HepG2 (cell line): ENCODE measurements around the gene GRM1. TPM values are rescaled to one million over a fixed set of nuclear protein-coding genes. Genes with fewer than 3 reads are reported as not detected.

Experiments used
- ATAC-seq: fragments of 200-7000 bp; cut with Tn5 transposase; 3 replicates; pipeline ENCODE4 v1.9.1; 2020; ENCODE audit warnings: mild to moderate bottlenecking, moderate library complexity
- BruUV-seq: library from RNA; stranded (reverse); fragments of 400-500 nt; replicated peaks from 2 replicates; lab custom pipeline; 2021; lab: Mats Ljungman, UMichigan
- CTCF ChIA-PET: fragments of 300-600 bp; formaldehyde crosslinking; extraction: SDS; loops from one replicate; lab custom pipeline; 2021; ENCODE audit warnings: low total read pairs, inconsistent platforms, low intra/inter-chr PET ratio; lab: Yijun Ruan, JAX
- POLR2A ChIA-PET: fragments of 350-600 bp; sonication (Branson Sonifier 250); formaldehyde crosslinking; loops from one replicate; lab custom pipeline; 2020; ENCODE audit warnings: antibody characterized with exemption, inconsistent platforms; lab: Yijun Ruan, JAX
- DNase-seq: peaks from one replicate; pipeline ENCODE4 v3.0.0-alpha.2; 2015; ENCODE audit warnings: low spot score
- FAIRE-seq: peaks from 3 replicates; lab custom pipeline; 2011; peaks lifted over from hg19 to GRCh38; lab: Jason Lieb, UNC
- H2AFZ ChIP-seq: one replicate; pipeline ENCODE4 v1.6.1; 2011; ENCODE audit warnings: low read length, inconsistent platforms
- H3K27ac ChIP-seq: fragments of 300-600 bp; 3 replicates; pipeline ENCODE4 v1.8.0; 2011; ENCODE audit warnings: mixed run types, mild to moderate bottlenecking, mixed read lengths, low read length, inconsistent platforms; ENCODE audit not compliant: insufficient read depth; ENCODE audit errors: extremely low read length
- H3K27me3 ChIP-seq, 2 experiments: fragments of 200-600 bp in 1 of 2; 2 replicates in 1 of 2; 3 replicates in 1 of 2; pipeline versions ENCODE4 v1.6.0 to v1.8.0; 2011; ENCODE audit warnings: low read length in 2 of 2, mild to moderate bottlenecking in 2 of 2, moderate library complexity in 2 of 2, inconsistent platforms in 1 of 2; ENCODE audit not compliant: insufficient read depth in 2 of 2, control insufficient read depth in 1 of 2
- H3K36me3 ChIP-seq, 2 experiments: fragments of 200-600 bp in 1 of 2; replicated peaks in 1 of 2; 2 replicates in 1 of 2; 3 replicates in 1 of 2; pipeline versions ENCODE4 v1.5.1 to v1.8.0; 2011; ENCODE audit warnings: low read length in 2 of 2, inconsistent platforms in 1 of 2; ENCODE audit not compliant: insufficient read depth in 2 of 2, control insufficient read depth in 1 of 2
- H3K4me1 ChIP-seq: 2 replicates; pipeline ENCODE4 v1.5.1; 2012; ENCODE audit warnings: low read length, inconsistent platforms; ENCODE audit not compliant: insufficient read depth
- H3K4me2 ChIP-seq: 2 replicates; pipeline ENCODE4 v1.6.0; 2011; ENCODE audit warnings: low read depth, low read length, inconsistent platforms
- H3K4me3 ChIP-seq, 3 experiments: fragments of 200-600 bp in 1 of 3; sonication (generic), shearing (Covaris generic) in 1 of 3; replicated peaks in 1 of 3; 2 replicates each; pipeline ENCODE4 v1.5.1; 2011 to 2016; ENCODE audit warnings: low read length in 3 of 3, inconsistent platforms in 2 of 3, low read depth in 2 of 3, mild to moderate bottlenecking in 2 of 3, control low read depth in 1 of 3, mixed read lengths in 1 of 3; ENCODE audit not compliant: insufficient read depth in 1 of 3
- H3K79me2 ChIP-seq: one replicate; pipeline ENCODE4 v1.6.1; 2011; ENCODE audit warnings: low read length, inconsistent platforms; ENCODE audit not compliant: insufficient read depth
- H3K9ac ChIP-seq: 2 replicates; pipeline ENCODE4 v1.6.0; 2011; ENCODE audit warnings: mild to moderate bottlenecking, low read depth, low read length, inconsistent platforms; ENCODE audit not compliant: insufficient read depth
- H3K9me3 ChIP-seq: 2 replicates; pipeline ENCODE4 v1.5.1; 2012; ENCODE audit warnings: mild to moderate bottlenecking, low read length
- H4K20me1 ChIP-seq: 2 replicates; pipeline ENCODE4 v1.6.0; 2011; ENCODE audit warnings: inconsistent platforms, mild to moderate bottlenecking, low read length, moderate library complexity; ENCODE audit not compliant: insufficient read depth
- BHLHE40 ChIP-seq: IDR thresholded peaks from 2 replicates; pipeline ENCODE4 v1.6.1; 2011; ENCODE audit warnings: low read length, improper control_type of control experiment
- GABPA ChIP-seq, 2 experiments: IDR thresholded peaks; 2 replicates each; pipeline ENCODE4 v1.6.1; 2011 to 2016; ENCODE audit warnings: low read depth in 2 of 2, low read length in 1 of 2, missing biosample characterization in 1 of 2, missing genetic modification characterization in 1 of 2
- HNRNPUL1 ChIP-seq: fragments of 200-400 bp; formaldehyde crosslinking; IDR thresholded peaks from 2 replicates; pipeline ENCODE4 v1.6.1; 2017; ENCODE audit warnings: low read depth, mild to moderate bottlenecking, low read length, moderate library complexity
- PHF5A ChIP-seq: IDR thresholded peaks from one replicate; pipeline ENCODE4 v1.6.1; 2018; ENCODE audit warnings: low read depth, missing genetic modification reagents; ENCODE audit not compliant: unreplicated experiment
- PRDM10 ChIP-seq: sonication (generic); formaldehyde crosslinking; IDR thresholded peaks from 2 replicates; pipeline ENCODE4 v1.4.0; 2020; ENCODE audit warnings: low read depth, missing genetic modification reagents
- TMF1 ChIP-seq: sonication (generic); formaldehyde crosslinking; IDR thresholded peaks from 2 replicates; pipeline ENCODE4 v1.8.1; 2022; ENCODE audit warnings: low read depth, missing genetic modification reagents
- ZNF597 ChIP-seq: sonication (generic); formaldehyde crosslinking; IDR thresholded peaks from 2 replicates; pipeline ENCODE4 v1.5.0; 2020; ENCODE audit warnings: missing genetic modification reagents
- WGBS: methylation state at CpG from one replicate; pipeline ENCODE4 v1.1.6; 2017; ENCODE audit warnings: low lambda C conversion rate; 5-methylcytosine and 5-hydroxymethylcytosine counted together
- in situ Hi-C: cut with HindIII; loops from 2 replicates; pipeline ENCODE4 v1.10.0; 2017; ENCODE audit warnings: low pct_unique_long_range_greater_than_20kb; ENCODE audit not compliant: extremely low pct_ligation_motif_present
- intact Hi-C: fragments of 100-400 bp; cut with micrococcal nuclease; formaldehyde crosslinking; loops from one replicate; pipeline ENCODE4 v1.10.0; 2022; ENCODE audit not compliant: unreplicated experiment
- polyA plus RNA-seq, 8 experiments: library from polyadenylated mRNA; depleted of rRNA in 3 of 8; stranded (reverse) in 7 of 8; unstranded in 1 of 8; fragments of >200 nt; fragmentation: Illumina TruSeq in 4 of 8; extraction: Trizol in 4 of 8; gene quantifications; 2 replicates each; pipeline versions ENCODE4 v1.2.1 to v1.2.3, GENCODE V29; 2011 to 2016; ENCODE audit warnings: low read depth in 4 of 8, missing spikeins in 1 of 8, mixed read lengths in 1 of 8; ENCODE audit not compliant: insufficient read depth in 1 of 8
- total RNA-seq, 5 experiments: library from RNA; depleted of rRNA; stranded (reverse); fragments of >200 nt; fragmentation: Illumina TruSeq; extraction: Trizol; gene quantifications; 2 replicates each; pipeline ENCODE4 v1.2.3, GENCODE V29; 2016; ENCODE audit warnings: low read depth in 1 of 5
- TF ChIP-seq, protein P1 (sequence below): IDR thresholded peaks from 2 replicates; pipeline ENCODE4 v1.6.1; 2016
- TF ChIP-seq, protein P2 (sequence below): sonication (generic); formaldehyde crosslinking; IDR thresholded peaks from 2 replicates; pipeline ENCODE4 v1.5.1; 2020; ENCODE audit warnings: mild to moderate bottlenecking, missing genetic modification reagents, borderline replicate concordance
- TF ChIP-seq, protein P3 (sequence below): sonication (generic); formaldehyde crosslinking; IDR thresholded peaks from 2 replicates; pipeline ENCODE4 v1.4.0; 2020; ENCODE audit warnings: missing genetic modification reagents
- TF ChIP-seq, protein P4 (sequence below): sonication (generic); formaldehyde crosslinking; IDR thresholded peaks from 2 replicates; pipeline ENCODE4 v1.4.0; 2020; ENCODE audit warnings: missing genetic modification reagents, borderline replicate concordance

The GRM1 gene
- total and polyA plus RNA-seq, 2 of the 13 experiments (the other 11 are each of a cell fraction or from before 2014, with no cell fraction given) = 0.09 TPM; not detected in 1

- H3K9me3 ChIP-seq = no peaks in the 10 kb centered on the region
- in situ Hi-C loops = no loop called here
- FAIRE-seq (no peak), DNase-seq (no peak), ATAC-seq (no peak)
- no peak overlapping the region for H2AFZ ChIP-seq
- intact Hi-C loops = no loop called here
- CTCF ChIA-PET = no interaction called here
- H3K4me2 ChIP-seq = no peak overlapping the region
- H3K27me3 ChIP-seq = no peaks in the 10 kb centered on the region
- H3K36me3 ChIP-seq = no peaks in the 10 kb centered on the region
- no peaks in the 10 kb centered on the region for H4K20me1 ChIP-seq
- no peaks in the 10 kb centered on the region for H3K4me1 ChIP-seq
- POLR2A ChIA-PET = no interaction called here
- 2% methylated on average over 2 of the region's 2 CpGs for WGBS
- TF ChIP-seq, protein P1, sequence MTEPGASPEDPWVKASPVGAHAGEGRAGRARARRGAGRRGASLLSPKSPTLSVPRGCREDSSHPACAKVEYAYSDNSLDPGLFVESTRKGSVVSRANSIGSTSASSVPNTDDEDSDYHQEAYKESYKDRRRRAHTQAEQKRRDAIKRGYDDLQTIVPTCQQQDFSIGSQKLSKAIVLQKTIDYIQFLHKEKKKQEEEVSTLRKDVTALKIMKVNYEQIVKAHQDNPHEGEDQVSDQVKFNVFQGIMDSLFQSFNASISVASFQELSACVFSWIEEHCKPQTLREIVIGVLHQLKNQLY (CRISPR knock-in tag) = no peak
- TF ChIP-seq, protein P2, sequence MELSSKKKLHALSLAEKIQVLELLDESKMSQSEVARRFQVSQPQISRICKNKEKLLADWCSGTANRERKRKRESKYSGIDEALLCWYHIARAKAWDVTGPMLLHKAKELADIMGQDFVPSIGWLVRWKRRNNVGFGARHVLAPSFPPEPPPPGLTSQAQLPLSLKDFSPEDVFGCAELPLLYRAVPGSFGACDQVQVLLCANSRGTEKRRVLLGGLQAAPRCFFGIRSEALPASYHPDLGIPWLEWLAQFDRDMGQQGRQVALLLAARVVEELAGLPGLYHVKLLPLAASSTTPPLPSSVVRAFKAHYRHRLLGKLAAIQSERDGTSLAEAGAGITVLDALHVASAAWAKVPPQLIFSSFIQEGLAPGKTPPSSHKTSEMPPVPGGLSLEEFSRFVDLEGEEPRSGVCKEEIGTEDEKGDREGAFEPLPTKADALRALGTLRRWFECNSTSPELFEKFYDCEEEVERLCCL (CRISPR knock-in tag) = no peak
- TF ChIP-seq PHF5A (CRISPR knock-in tag) (no peak), ZNF597 (no peak), TMF1 (CRISPR knock-in tag) (no peak), GABPA (IDR thresholded peaks at IDR 0.05; ENCODE audit: low read depth, low read length) (no peak), GABPA (CRISPR knock-in tag; IDR thresholded peaks at IDR 0.05; ENCODE audit: low read depth) (no peak), BHLHE40 (no peak), PRDM10 (CRISPR knock-in tag) (no peak), HNRNPUL1 (no peak)
- TF ChIP-seq, protein P3, sequence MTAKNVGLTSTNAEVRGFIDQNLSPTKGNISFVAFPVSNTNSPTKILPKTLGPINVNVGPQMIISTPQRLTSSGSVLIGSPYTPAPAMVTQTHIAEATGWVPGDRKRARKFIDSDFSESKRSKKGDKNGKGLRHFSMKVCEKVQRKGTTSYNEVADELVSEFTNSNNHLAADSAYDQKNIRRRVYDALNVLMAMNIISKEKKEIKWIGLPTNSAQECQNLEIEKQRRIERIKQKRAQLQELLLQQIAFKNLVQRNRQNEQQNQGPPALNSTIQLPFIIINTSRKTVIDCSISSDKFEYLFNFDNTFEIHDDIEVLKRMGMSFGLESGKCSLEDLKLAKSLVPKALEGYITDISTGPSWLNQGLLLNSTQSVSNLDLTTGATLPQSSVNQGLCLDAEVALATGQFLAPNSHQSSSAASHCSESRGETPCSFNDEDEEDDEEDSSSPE (CRISPR knock-in tag) = no peak
- TF ChIP-seq, protein P4, sequence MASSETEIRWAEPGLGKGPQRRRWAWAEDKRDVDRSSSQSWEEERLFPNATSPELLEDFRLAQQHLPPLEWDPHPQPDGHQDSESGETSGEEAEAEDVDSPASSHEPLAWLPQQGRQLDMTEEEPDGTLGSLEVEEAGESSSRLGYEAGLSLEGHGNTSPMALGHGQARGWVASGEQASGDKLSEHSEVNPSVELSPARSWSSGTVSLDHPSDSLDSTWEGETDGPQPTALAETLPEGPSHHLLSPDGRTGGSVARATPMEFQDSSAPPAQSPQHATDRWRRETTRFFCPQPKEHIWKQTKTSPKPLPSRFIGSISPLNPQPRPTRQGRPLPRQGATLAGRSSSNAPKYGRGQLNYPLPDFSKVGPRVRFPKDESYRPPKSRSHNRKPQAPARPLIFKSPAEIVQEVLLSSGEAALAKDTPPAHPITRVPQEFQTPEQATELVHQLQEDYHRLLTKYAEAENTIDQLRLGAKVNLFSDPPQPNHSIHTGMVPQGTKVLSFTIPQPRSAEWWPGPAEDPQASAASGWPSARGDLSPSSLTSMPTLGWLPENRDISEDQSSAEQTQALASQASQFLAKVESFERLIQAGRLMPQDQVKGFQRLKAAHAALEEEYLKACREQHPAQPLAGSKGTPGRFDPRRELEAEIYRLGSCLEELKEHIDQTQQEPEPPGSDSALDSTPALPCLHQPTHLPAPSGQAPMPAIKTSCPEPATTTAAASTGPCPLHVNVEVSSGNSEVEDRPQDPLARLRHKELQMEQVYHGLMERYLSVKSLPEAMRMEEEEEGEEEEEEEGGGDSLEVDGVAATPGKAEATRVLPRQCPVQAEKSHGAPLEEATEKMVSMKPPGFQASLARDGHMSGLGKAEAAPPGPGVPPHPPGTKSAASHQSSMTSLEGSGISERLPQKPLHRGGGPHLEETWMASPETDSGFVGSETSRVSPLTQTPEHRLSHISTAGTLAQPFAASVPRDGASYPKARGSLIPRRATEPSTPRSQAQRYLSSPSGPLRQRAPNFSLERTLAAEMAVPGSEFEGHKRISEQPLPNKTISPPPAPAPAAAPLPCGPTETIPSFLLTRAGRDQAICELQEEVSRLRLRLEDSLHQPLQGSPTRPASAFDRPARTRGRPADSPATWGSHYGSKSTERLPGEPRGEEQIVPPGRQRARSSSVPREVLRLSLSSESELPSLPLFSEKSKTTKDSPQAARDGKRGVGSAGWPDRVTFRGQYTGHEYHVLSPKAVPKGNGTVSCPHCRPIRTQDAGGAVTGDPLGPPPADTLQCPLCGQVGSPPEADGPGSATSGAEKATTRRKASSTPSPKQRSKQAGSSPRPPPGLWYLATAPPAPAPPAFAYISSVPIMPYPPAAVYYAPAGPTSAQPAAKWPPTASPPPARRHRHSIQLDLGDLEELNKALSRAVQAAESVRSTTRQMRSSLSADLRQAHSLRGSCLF (CRISPR knock-in tag) = no peak
- H3K9ac ChIP-seq = no peak overlapping the region
- no peak overlapping the region for H3K27ac ChIP-seq
- no TSS peak for BruUV-seq
- H3K79me2 ChIP-seq = no peaks in the 10 kb centered on the region
- H3K4me3 ChIP-seq = no peak overlapping the region
Measured at GRCh38 chr6:146191612-146192011, 162.8 kb downstream of the GRM1 start.
